Natural killer cell (primary cell): ENCODE measurements around the gene ARCN1. TPM values are rescaled to one million over a fixed set of nuclear protein-coding genes. Genes with fewer than 3 reads are reported as not detected.

Experiments
- ATAC-seq, 3 donors: fragments of 150-1000 bp in 2 of 3; fragments of 200-7000 bp in 1 of 3; cut with Tn5 transposase; 1 replicate in 1 of 3; 2 replicates in 2 of 3; pipeline ENCODE4 v1.10.0; 2021; ENCODE audit warnings: mild to moderate bottlenecking in 2 of 3, moderate library complexity in 2 of 3
- DNase-seq, 2 donors: peaks; one replicate each; pipeline versions ENCODE4 v3.0.0 to v3.0.0-alpha.2; 2013 to 2021; ENCODE audit warnings: mixed read lengths in 1 of 2
- H3K27ac ChIP-seq: one replicate; pipeline ENCODE4 v1.5.1; 2013; ENCODE audit warnings: mild to moderate bottlenecking, low read length
- H3K27me3 ChIP-seq: one replicate; pipeline ENCODE4 v1.6.1; 2013; ENCODE audit warnings: low read length; ENCODE audit not compliant: control insufficient read depth, insufficient read depth
- H3K36me3 ChIP-seq: one replicate; pipeline ENCODE4 v1.6.1; 2013; ENCODE audit warnings: low read length; ENCODE audit not compliant: control insufficient read depth, insufficient read depth
- H3K4me1 ChIP-seq: one replicate; pipeline ENCODE4 v1.6.1; 2013; ENCODE audit warnings: low read length; ENCODE audit not compliant: control insufficient read depth, insufficient read depth
- H3K4me3 ChIP-seq: one replicate; pipeline ENCODE4 v1.5.1; 2013; ENCODE audit warnings: low read length
- H3K9me3 ChIP-seq: one replicate; pipeline ENCODE4 v1.6.1; 2013; ENCODE audit warnings: low read length; ENCODE audit not compliant: control insufficient read depth, insufficient read depth
- H3K27ac Mint-ChIP-seq, 2 donors: one replicate each; pipeline ENCODE4 v1.8.0; 2022; ENCODE audit warnings: mild to moderate bottlenecking in 2 of 2, mixed read lengths in 2 of 2, moderate library complexity in 1 of 2
- H3K27me3 Mint-ChIP-seq, 2 donors: one replicate each; pipeline ENCODE4 v1.8.0; 2022; ENCODE audit warnings: low read depth in 2 of 2, mixed read lengths in 2 of 2
- H3K36me3 Mint-ChIP-seq: one replicate; pipeline ENCODE4 v1.8.0; 2022; ENCODE audit warnings: mixed read lengths
- H3K4me1 Mint-ChIP-seq, 2 donors: one replicate each; pipeline ENCODE4 v1.8.0; 2022; ENCODE audit warnings: mixed read lengths in 2 of 2
- H3K4me3 Mint-ChIP-seq: one replicate; pipeline ENCODE4 v1.8.0; 2022; ENCODE audit warnings: mild to moderate bottlenecking, moderate library complexity, mixed read lengths
- H3K9me3 Mint-ChIP-seq, 2 donors: one replicate each; pipeline ENCODE4 v1.8.0; 2022; ENCODE audit warnings: mixed read lengths in 2 of 2
- WGBS: methylation state at CpG from one replicate; pipeline ENCODE4 v1.1.7; 2013; ENCODE audit warnings: missing lambda C conversion rate; ENCODE audit not compliant: insufficient coverage; 5-methylcytosine and 5-hydroxymethylcytosine counted together
- intact Hi-C: fragments of 100-400 bp; cut with micrococcal nuclease; formaldehyde crosslinking; loops from one replicate; pipeline ENCODE4 v1.14.2; 2022
- total RNA-seq, 4 donors: library from RNA; stranded (reverse); fragments of 120-200 nt in 1 of 4; gene quantifications; one replicate each; pipeline versions ENCODE4 v1.2.3 to v1.2.4, GENCODE V29; 2013 to 2022
- TF ChIP-seq, protein P1 (sequence below): fragments of 200-600 bp; IDR thresholded peaks from one replicate; pipeline ENCODE4 v1.8.0; 2022; ENCODE audit warnings: antibody characterized with exemption

The ARCN1 gene
- total RNA-seq, 3 donors from 2014 or later (not counting 1 experiment from before 2014, with no cell fraction given): 72.9 to 88.6 (median 88.4) TPM

DNA sequence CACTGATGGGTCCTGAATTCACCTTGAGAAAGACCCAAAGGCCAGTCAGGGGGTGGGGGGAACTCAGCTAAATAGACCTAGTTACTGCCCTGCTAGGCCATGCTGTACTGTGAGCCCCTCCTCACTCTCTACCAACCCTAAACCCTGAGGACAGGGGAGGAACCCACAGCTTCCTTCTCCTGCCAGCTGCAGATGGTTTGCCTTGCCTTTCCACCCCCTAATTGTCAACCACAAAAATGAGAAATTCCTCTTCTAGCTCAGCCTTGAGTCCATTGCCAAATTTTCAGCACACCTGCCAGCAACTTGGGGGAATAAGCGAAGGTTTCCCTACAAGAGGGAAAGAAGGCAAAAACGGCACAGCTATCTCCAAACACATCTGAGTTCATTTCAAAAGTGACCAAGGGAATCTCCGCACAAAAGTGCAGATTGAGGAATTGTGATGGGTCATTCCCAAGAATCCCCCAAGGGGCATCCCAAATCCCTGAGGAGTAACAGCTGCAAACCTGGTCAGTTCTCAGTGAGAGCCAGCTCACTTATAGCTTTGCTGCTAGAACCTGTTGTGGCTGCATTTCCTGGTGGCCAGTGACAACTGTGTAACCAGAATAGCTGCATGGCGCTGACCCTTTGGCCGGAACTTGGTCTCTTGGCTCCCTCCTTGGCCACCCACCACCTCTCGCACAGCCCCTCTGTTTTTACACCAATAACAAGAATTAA lies 47.3 kb upstream of the ARCN1 start:
- peaks cover 20 to 24% of the 10 kb centered on the region in 2 donors for H3K4me1 Mint-ChIP-seq
- WGBS: 81% methylated on average over 5 of the region's 6 CpGs
- Histone ChIP-seq H3K27ac (no peak overlapping the region), H3K27me3 (no peaks in the 10 kb centered on the region), H3K4me1 (peaks cover 6% of the 10 kb centered on the region), H3K4me3 (no peak overlapping the region), H3K36me3 (peaks cover 41% of the 10 kb centered on the region), H3K9me3 (no peaks in the 10 kb centered on the region)
- no peak overlapping the region for H3K4me3 Mint-ChIP-seq
- TF ChIP-seq, protein P1, sequence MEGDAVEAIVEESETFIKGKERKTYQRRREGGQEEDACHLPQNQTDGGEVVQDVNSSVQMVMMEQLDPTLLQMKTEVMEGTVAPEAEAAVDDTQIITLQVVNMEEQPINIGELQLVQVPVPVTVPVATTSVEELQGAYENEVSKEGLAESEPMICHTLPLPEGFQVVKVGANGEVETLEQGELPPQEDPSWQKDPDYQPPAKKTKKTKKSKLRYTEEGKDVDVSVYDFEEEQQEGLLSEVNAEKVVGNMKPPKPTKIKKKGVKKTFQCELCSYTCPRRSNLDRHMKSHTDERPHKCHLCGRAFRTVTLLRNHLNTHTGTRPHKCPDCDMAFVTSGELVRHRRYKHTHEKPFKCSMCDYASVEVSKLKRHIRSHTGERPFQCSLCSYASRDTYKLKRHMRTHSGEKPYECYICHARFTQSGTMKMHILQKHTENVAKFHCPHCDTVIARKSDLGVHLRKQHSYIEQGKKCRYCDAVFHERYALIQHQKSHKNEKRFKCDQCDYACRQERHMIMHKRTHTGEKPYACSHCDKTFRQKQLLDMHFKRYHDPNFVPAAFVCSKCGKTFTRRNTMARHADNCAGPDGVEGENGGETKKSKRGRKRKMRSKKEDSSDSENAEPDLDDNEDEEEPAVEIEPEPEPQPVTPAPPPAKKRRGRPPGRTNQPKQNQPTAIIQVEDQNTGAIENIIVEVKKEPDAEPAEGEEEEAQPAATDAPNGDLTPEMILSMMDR: no peak
- intact Hi-C loops: no loop called here
- H3K27ac Mint-ChIP-seq: peak overlapping the region; percentile 10 to 39
- H3K27me3 Mint-ChIP-seq: no peaks in the 10 kb centered on the region
- peaks cover 9% of the 10 kb centered on the region for H3K36me3 Mint-ChIP-seq
- H3K9me3 Mint-ChIP-seq: no peaks in the 10 kb centered on the region
- no peak for DNase-seq
- ATAC-seq: no peak

DNA sequence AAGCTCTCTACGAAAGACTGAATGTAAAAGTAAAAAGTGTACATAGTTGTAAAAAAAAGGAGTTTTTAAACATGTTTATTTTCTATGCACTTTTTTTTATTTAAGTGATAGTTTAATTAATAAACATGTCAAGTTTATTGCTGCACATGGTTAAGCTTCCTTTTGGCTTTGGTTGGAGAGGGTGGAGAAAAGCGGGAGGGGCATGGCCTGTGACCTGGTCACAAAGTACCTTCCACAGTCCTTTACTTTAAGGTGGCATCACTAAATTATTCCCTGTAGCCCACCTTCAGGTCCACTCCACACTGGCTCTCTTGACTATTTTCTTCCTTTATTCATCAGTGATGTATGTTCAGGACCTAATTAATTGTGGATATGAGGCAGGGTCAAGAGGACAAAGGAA lies 45.5 kb upstream of the ARCN1 start:
- H3K27ac Mint-ChIP-seq: peak overlapping the region in 1 of 2 donors; percentile 53
- TF ChIP-seq, protein P1: no peak
- Histone ChIP-seq H3K27ac (no peak overlapping the region), H3K9me3 (no peaks in the 10 kb centered on the region), H3K4me3 (no peak overlapping the region), H3K4me1 (peaks cover 17% of the 10 kb centered on the region), H3K36me3 (peaks cover 24% of the 10 kb centered on the region), H3K27me3 (no peaks in the 10 kb centered on the region)
- H3K4me3 Mint-ChIP-seq: no peak overlapping the region
- no peak for DNase-seq
- H3K36me3 Mint-ChIP-seq: no peaks in the 10 kb centered on the region
- WGBS: 100% methylated on average over 1 of the region's 2 CpGs
- no peaks in the 10 kb centered on the region for H3K27me3 Mint-ChIP-seq
- intact Hi-C loops: no loop called here
- peaks cover 29 to 35% of the 10 kb centered on the region in 2 donors for H3K4me1 Mint-ChIP-seq
- ATAC-seq: no peak
- H3K9me3 Mint-ChIP-seq: no peaks in the 10 kb centered on the region

DNA sequence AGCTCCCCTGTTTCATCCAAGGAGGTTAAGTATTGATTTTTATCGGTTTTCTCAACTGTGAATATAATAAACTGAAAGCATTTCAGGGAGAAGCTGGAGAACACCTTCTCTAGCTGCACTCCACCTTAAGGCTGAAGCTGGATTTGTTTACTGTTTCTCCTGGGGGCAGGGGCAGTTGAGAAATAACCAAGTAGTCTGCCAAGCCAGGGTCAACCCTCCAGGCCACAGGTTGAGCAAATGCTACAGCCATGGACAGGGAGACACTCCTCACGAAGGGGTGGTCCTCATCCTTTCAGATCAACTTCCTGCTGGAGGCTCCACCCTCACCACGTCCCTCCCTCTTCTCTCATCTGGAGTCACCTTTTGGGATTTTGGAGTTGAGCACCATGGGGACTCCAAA lies 45.1 kb upstream of the ARCN1 start, which contains the start of gene TTC36:
TSS of gene TTC36 (plus strand) at position 366 of the 400 bp plus-strand sequence. CDS start at position 387, 21 bp downstream.
- Mint-ChIP-seq H3K4me1 (peaks cover 33 to 39% of the 10 kb centered on the region in 2 donors), H3K4me3 (peak within 1 kb of the TSS; percentile 3), H3K9me3 (no peaks in the 10 kb centered on the region), H3K36me3 (no peaks in the 10 kb centered on the region), H3K27ac (peak within 1 kb of the TSS in 1 of 2 donors; percentile 53), H3K27me3 (no peaks in the 10 kb centered on the region)
- TF ChIP-seq, protein P1: no peak
- DNase-seq (no peak), ATAC-seq (no peak)
- Histone ChIP-seq H3K27ac (no peak within 1 kb of the TSS), H3K9me3 (no peaks in the 10 kb centered on the region), H3K4me3 (no peak within 1 kb of the TSS), H3K4me1 (peaks cover 21% of the 10 kb centered on the region), H3K36me3 (peaks cover 19% of the 10 kb centered on the region), H3K27me3 (no peaks in the 10 kb centered on the region)
- intact Hi-C loops: no loop called here
- 72% methylated on average over 2 of the region's 3 CpGs for WGBS
